Lower lobe of right lung (tissue), 2 donors: ENCODE results near the gene NUP35. TPM values are rescaled to one million over a fixed set of nuclear protein-coding genes. Genes with fewer than 3 reads are reported as not detected.
A peak's percentile ranks its signal among the peaks of the same experiment; 100 is the strongest.

ENCODE experiments used
- ATAC-seq, 2 donors: fragments of 200-7000 bp; cut with Tn5 transposase; one replicate each; pipeline ENCODE4 v1.9.1; 2020 to 2022; ENCODE audit warnings: mild to moderate bottlenecking in 2 of 2, moderate library complexity in 2 of 2
- DNase-seq: peaks from one replicate; pipeline ENCODE4 v3.0.0-alpha.2; 2020
- H3K27ac ChIP-seq: fragments of 200-600 bp; one replicate; pipeline ENCODE4 v1.8.0; 2022
- H3K27me3 ChIP-seq: fragments of 200-600 bp; one replicate; pipeline ENCODE4 v1.8.0; 2022; ENCODE audit warnings: low read depth
- H3K36me3 ChIP-seq: fragments of 200-600 bp; one replicate; pipeline ENCODE4 v1.8.0; 2022; ENCODE audit warnings: mild to moderate bottlenecking
- H3K4me1 ChIP-seq: fragments of 200-600 bp; one replicate; pipeline ENCODE4 v1.8.0; 2022
- H3K4me3 ChIP-seq: fragments of 200-600 bp; one replicate; pipeline ENCODE4 v1.8.0; 2022; ENCODE audit warnings: mild to moderate bottlenecking
- H3K9me3 ChIP-seq: fragments of 200-600 bp; one replicate; pipeline ENCODE4 v1.8.0; 2022
- intact Hi-C: fragments of 100-400 bp; cut with DNase I; formaldehyde crosslinking; loops from one replicate; pipeline ENCODE4 v1.11.0; 2022
- total RNA-seq: library from RNA; stranded (reverse); fragmentation: NEBNext Ultra II Directional; extraction: Animal tissue kit (Norgen Biotek cat#: 25700); gene quantifications from one replicate; pipeline ENCODE4 v1.2.1, GENCODE V29; 2021
- TF ChIP-seq, protein P1 (sequence below): fragments of 200-600 bp; IDR thresholded peaks from one replicate; pipeline ENCODE4 v1.8.0; 2022; ENCODE audit warnings: antibody characterized with exemption, mild to moderate bottlenecking
- donor health status: DM: no; HTN: yes; CAD: no; lungs with severe emphysema.

Gene NUP35
- total RNA-seq, 1 donor from 2014 or later, result 15.9 TPM

DNA sequence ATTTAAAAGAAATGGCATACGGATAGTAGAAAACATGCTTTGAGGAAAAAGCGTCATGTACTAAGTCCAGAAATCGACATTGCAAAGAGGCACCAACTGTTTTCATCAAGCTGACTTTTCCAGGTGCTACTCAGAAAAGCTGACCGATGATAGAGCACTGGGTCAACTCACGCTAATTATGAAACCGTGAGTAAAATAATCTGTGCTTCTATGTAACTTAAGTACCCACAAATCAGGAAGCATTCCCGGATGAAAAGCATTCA is 353 bp upstream of the NUP35 start:
- TF ChIP-seq, protein P1, sequence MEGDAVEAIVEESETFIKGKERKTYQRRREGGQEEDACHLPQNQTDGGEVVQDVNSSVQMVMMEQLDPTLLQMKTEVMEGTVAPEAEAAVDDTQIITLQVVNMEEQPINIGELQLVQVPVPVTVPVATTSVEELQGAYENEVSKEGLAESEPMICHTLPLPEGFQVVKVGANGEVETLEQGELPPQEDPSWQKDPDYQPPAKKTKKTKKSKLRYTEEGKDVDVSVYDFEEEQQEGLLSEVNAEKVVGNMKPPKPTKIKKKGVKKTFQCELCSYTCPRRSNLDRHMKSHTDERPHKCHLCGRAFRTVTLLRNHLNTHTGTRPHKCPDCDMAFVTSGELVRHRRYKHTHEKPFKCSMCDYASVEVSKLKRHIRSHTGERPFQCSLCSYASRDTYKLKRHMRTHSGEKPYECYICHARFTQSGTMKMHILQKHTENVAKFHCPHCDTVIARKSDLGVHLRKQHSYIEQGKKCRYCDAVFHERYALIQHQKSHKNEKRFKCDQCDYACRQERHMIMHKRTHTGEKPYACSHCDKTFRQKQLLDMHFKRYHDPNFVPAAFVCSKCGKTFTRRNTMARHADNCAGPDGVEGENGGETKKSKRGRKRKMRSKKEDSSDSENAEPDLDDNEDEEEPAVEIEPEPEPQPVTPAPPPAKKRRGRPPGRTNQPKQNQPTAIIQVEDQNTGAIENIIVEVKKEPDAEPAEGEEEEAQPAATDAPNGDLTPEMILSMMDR, result no peak
- DNase-seq (no peak), ATAC-seq (no peak)
- intact Hi-C loops, result no loop called here
- peak overlapping the region; percentile 87 for H3K27ac ChIP-seq
- peaks cover 5% of the 10 kb centered on the region for H3K36me3 ChIP-seq
- peak overlapping the region; percentile 71 for H3K4me3 ChIP-seq
- H3K4me1 ChIP-seq, result peaks cover 21% of the 10 kb centered on the region
- H3K27me3 ChIP-seq, result no peaks in the 10 kb centered on the region
- no peaks in the 10 kb centered on the region for H3K9me3 ChIP-seq

DNA sequence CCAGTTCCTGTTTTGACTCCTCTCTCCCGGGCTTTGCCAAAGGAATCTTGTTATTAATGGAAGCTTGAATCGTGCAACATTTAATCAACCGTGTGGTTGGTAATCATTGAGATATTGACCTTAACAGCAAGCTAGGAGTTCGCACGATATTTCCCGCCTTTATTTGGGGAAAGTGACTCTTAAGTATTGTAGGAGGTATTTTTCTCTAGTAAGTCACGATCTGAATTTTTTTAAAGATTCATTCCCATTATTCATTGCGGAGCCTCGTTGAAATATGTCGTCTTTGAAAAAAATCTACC is 663 bp downstream of the NUP35 start:
- no peaks in the 10 kb centered on the region for H3K27me3 ChIP-seq
- H3K4me3 ChIP-seq, result peak overlapping the region; percentile 71
- no peaks in the 10 kb centered on the region for H3K9me3 ChIP-seq
- intact Hi-C loops, result no loop called here
- TF ChIP-seq, protein P1, result no peak
- H3K4me1 ChIP-seq, result peaks cover 21% of the 10 kb centered on the region
- no peak for ATAC-seq
- DNase-seq, result no peak
- peaks cover 15% of the 10 kb centered on the region for H3K36me3 ChIP-seq
- H3K27ac ChIP-seq, result peak overlapping the region; percentile 87

DNA sequence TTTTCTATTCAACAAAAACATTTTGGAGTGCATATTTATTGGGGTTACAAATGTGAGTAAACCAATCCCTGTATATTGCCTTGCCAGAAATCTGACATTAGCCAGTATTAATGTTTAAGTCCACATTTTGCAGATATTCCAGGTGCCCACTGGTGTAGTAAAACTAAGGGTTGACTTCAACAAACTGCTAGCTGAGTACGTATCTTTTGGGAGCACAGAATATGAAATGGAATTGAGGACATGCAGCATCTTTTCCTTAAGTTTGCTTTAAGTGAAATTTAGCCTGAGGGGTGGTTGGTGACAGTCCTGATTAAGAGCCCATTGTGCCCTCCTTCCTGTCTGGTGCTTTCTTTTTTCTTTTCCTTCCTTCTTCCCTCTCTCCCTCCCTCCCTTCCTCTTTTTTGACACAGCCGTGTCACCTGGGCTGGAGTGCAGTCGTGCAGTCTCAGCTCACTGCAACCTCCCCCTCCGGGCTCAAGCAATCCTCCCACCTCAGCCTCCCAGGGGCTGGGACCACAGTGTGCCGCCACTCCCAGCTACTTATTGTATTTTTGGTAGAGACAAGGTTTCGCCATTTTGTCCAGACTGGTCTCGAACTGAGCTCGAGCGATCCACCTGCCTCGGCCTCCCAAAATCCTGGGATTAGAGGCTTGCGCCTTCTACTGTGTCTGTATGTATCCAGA is 1.6 kb downstream of the NUP35 start:
- no peak for ATAC-seq
- Histone ChIP-seq H3K36me3 (peaks cover 23% of the 10 kb centered on the region), H3K4me3 (peak overlapping the region; percentile 71), H3K9me3 (no peaks in the 10 kb centered on the region), H3K4me1 (peaks cover 21% of the 10 kb centered on the region), H3K27ac (no peak overlapping the region), H3K27me3 (no peaks in the 10 kb centered on the region)
- no peak for DNase-seq
- TF ChIP-seq, protein P1, result no peak
- intact Hi-C loops, result no loop called here

DNA sequence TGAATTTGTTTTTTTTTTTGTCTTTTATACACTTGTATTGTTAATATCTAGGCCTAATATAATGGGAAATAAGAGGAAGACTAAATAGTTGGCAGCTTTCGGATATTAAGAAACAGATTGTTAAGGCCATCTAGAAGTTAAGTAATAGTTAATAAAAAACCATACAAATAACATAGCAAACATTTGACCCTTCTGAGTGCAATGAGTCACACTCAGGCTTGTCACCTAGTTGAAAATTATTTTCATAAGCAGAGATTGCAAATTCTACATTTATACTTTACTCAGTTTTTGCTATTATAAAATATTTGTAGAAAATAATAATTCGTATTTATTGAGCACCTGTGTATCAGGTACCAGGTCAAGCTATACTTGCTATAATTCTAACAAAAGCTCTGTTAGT is 2.4 kb downstream of the NUP35 start:
- Histone ChIP-seq H3K27ac (no peak overlapping the region), H3K4me1 (peaks cover 21% of the 10 kb centered on the region), H3K36me3 (peaks cover 28% of the 10 kb centered on the region), H3K4me3 (no peak overlapping the region), H3K27me3 (no peaks in the 10 kb centered on the region), H3K9me3 (no peaks in the 10 kb centered on the region)
- DNase-seq (no peak), ATAC-seq (no peak)
- intact Hi-C loops, result no loop called here
- TF ChIP-seq, protein P1, result no peak

DNA sequence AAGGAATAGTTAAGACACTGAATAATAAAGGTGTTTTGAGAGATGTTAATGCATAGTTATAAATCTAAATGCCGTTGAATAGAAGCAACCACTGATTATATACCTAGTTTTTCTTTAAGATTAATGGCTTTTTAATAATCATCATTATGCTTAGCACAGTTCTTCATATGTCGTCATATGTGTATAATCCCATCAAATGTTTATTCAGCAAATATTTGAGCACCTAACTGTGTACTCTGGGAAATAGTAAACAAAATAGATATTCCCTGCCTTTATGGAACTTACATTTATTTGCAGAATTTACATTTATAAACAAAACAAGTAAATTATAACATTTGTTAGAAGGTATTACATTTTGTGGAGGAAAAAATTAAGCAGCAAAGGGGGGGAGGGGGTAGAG is 9.8 kb downstream of the NUP35 start:
- ATAC-seq, result no peak
- no peak for DNase-seq
- peaks cover 34% of the 10 kb centered on the region for H3K36me3 ChIP-seq
- H3K4me3 ChIP-seq, result no peak overlapping the region
- H3K27ac ChIP-seq, result no peak overlapping the region
- H3K4me1 ChIP-seq, result no peaks in the 10 kb centered on the region
- H3K27me3 ChIP-seq, result no peaks in the 10 kb centered on the region
- intact Hi-C loops, result no loop called here
- no peaks in the 10 kb centered on the region for H3K9me3 ChIP-seq
- TF ChIP-seq, protein P1, result no peak

DNA sequence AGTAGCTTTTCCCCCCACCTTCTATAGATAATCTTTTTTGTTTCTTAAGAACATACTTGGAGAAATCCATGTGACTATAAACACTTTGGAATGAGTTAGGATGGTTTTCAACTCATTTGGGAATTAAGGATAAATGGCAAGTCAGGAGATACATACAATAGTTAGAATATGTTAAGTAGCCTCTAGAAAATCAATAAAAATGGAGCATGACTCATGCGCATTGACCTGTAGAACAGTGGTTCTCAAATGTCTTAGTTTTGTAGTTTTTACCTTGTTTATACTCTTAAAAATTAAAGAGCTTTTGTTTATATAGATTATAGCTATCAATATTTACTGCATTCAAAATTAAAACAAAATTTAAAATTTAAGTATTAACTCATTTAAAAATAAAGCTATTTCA is 24.7 kb downstream of the NUP35 start:
- intact Hi-C loops, result no loop called here
- peaks cover 12% of the 10 kb centered on the region for H3K36me3 ChIP-seq
- ATAC-seq, result no peak
- H3K27ac ChIP-seq, result no peak overlapping the region
- H3K4me3 ChIP-seq, result no peak overlapping the region
- peaks cover 2% of the 10 kb centered on the region for H3K9me3 ChIP-seq
- H3K4me1 ChIP-seq, result no peaks in the 10 kb centered on the region
- H3K27me3 ChIP-seq, result no peaks in the 10 kb centered on the region
- DNase-seq, result no peak
- TF ChIP-seq, protein P1, result no peak
